Measurements from ENCODE around the gene DPEP1.

DPEP1 gene

DNA sequence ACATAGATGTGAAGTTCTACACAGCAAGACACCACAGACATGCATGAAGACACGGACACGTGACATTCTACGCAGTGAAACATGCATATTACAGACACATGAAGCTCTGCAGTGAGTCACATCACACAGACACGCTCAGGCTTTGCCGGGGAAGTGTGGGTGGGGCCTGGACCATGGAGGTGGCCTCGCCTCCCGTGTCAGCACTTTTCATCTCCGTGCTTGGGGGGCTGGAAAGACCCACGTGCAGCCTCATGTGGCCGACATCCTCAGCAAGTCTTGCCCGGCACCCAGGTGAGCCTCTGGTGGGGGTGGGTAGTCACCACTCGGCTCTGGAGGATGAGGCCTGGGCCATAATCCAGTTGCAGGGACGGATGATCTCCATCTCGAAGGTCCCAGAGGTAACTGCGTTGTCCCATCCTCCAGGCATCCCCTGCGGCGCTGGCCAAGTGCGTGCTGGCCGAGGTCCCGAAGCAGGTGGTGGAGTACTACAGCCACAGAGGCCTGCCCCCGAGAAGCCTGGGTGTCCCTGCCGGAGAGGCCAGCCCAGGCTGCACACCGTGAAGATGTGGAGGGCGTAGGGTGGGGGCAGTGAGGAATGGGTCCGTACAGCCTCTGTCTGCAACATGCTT is 17.3 kb upstream of the DPEP1 start:
- no peak for TF ChIP-seq EZH2phosphoT487 (IDR thresholded peaks at IDR 0.05; ENCODE audit: low read depth)
- no peak for TF ChIP-seq CTCF (IDR thresholded peaks at IDR 0.05; ENCODE audit: low read depth, low read length)
- H2AFZ ChIP-seq (ENCODE audit: low read depth, low read length) = no peak overlapping the region
- peaks cover 3% of the 10 kb centered on the region; the same call in 1 of the 2 replicates for H3K4me1 ChIP-seq (ENCODE audit: low read length)
- no peak overlapping the region for H3K4me3 ChIP-seq (ENCODE audit: low read length)
- H3K36me3 ChIP-seq (replicated peaks; ENCODE audit: low read depth, low read length) = no peaks in the 10 kb centered on the region
- no peak overlapping the region for H3K27ac ChIP-seq (ENCODE audit: low read length)
- no peaks in the 10 kb centered on the region for H4K20me1 ChIP-seq (ENCODE audit: insufficient read depth, low read length)
- no peak overlapping the region for H3K9ac ChIP-seq (ENCODE audit: low read length)
- H3K9me3 ChIP-seq (ENCODE audit: insufficient read depth, low read length) = no peaks in the 10 kb centered on the region
- H3K4me2 ChIP-seq (ENCODE audit: low read length) = no peak overlapping the region
- H3K79me2 ChIP-seq (ENCODE audit: low read length) = no peaks in the 10 kb centered on the region
- no peaks in the 10 kb centered on the region for H3K27me3 ChIP-seq (ENCODE audit: low read depth, low read length)

DNA sequence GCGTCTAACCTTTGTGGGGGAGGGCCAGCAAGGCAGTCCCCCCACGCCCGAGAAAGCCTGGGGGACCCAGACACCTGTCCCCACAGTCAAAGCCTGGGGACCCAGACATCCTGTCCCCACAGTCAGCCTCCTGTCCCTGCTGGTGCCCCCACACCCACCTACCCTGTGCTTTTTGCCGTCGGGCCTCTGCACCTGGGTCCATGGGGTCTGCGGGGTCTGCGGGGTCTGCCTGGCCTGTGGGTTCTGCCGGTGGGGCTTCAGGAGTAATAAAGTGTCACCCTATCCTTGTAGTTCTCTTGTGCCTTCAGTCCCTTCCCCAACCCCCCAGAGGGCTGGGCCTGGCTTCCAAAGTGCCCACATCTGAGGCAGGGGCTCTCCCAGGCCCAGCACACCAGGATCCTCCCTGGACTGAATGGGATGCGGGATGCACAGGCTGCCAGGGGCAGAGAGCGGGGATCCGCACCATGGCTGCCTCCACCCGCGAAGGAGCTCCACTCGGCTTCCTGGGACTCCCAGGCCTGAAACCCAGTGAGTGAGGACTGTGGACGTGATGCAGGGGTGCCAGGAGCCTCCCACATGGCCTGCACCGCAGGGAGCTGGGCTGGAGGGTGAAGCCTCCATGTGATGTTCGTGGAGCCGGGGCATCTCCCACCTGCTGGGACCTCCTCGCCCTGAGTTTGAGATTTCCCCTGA is 16.3 kb upstream of the DPEP1 start:
- Histone ChIP-seq H3K9me3 (ENCODE audit: insufficient read depth, low read length) (no peaks in the 10 kb centered on the region), H3K36me3 (replicated peaks; ENCODE audit: low read depth, low read length) (no peaks in the 10 kb centered on the region), H4K20me1 (ENCODE audit: insufficient read depth, low read length) (no peaks in the 10 kb centered on the region), H2AFZ (ENCODE audit: low read depth, low read length) (no peak overlapping the region), H3K9ac (ENCODE audit: low read length) (no peak overlapping the region), H3K27ac (ENCODE audit: low read length) (no peak overlapping the region), H3K4me1 (ENCODE audit: low read length) (peaks cover 3% of the 10 kb centered on the region; the same call in 1 of the 2 replicates), H3K27me3 (ENCODE audit: low read depth, low read length) (no peaks in the 10 kb centered on the region), H3K4me3 (ENCODE audit: low read length) (no peak overlapping the region), H3K4me2 (ENCODE audit: low read length) (no peak overlapping the region), H3K79me2 (ENCODE audit: low read length) (no peaks in the 10 kb centered on the region)
- no peak for TF ChIP-seq EZH2phosphoT487 (IDR thresholded peaks at IDR 0.05; ENCODE audit: low read depth)
- no peak for TF ChIP-seq CTCF (IDR thresholded peaks at IDR 0.05; ENCODE audit: low read depth, low read length)

DNA sequence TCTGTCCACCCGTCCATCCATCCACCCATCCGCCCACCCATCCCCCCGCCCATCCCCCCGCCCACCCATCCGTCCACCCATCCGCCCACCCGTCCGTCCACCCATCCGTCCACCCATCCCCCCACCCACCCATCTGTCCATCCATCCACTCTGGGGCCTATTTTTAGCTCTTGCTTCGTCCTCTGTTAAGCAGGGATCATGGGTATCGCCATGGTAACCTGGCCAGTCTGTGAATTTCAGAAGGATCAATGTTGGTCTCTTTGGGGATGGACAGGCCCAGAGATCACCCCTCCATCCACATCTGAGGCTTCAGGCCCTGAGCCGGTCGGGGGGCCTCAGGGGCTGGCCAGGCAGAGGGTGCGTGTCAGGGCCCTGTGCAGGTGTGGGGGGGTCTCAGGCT is 15.2 kb upstream of the DPEP1 start:
- Histone ChIP-seq H3K4me3 (ENCODE audit: low read length) (no peak overlapping the region), H3K27me3 (ENCODE audit: low read depth, low read length) (no peaks in the 10 kb centered on the region), H3K27ac (ENCODE audit: low read length) (no peak overlapping the region), H3K9ac (ENCODE audit: low read length) (no peak overlapping the region), H4K20me1 (ENCODE audit: insufficient read depth, low read length) (no peaks in the 10 kb centered on the region), H3K9me3 (ENCODE audit: insufficient read depth, low read length) (no peaks in the 10 kb centered on the region), H3K36me3 (replicated peaks; ENCODE audit: low read depth, low read length) (no peaks in the 10 kb centered on the region), H2AFZ (ENCODE audit: low read depth, low read length) (no peak overlapping the region), H3K79me2 (ENCODE audit: low read length) (no peaks in the 10 kb centered on the region), H3K4me2 (ENCODE audit: low read length) (no peak overlapping the region), H3K4me1 (ENCODE audit: low read length) (peaks cover 3% of the 10 kb centered on the region; the same call in 1 of the 2 replicates)
- TF ChIP-seq CTCF (IDR thresholded peaks at IDR 0.05; ENCODE audit: low read depth, low read length) (no peak), EZH2phosphoT487 (IDR thresholded peaks at IDR 0.05; ENCODE audit: low read depth) (no peak)

- Histone ChIP-seq H3K4me1 (ENCODE audit: low read length) (peaks cover 3% of the 10 kb centered on the region; the same call in 1 of the 2 replicates), H2AFZ (ENCODE audit: low read depth, low read length) (no peak overlapping the region), H3K4me3 (ENCODE audit: low read length) (no peak overlapping the region), H3K27me3 (ENCODE audit: low read depth, low read length) (no peaks in the 10 kb centered on the region), H3K27ac (ENCODE audit: low read length) (no peak overlapping the region), H3K9ac (ENCODE audit: low read length) (no peak overlapping the region), H3K9me3 (ENCODE audit: insufficient read depth, low read length) (no peaks in the 10 kb centered on the region), H3K79me2 (ENCODE audit: low read length) (no peaks in the 10 kb centered on the region), H4K20me1 (ENCODE audit: insufficient read depth, low read length) (no peaks in the 10 kb centered on the region), H3K36me3 (replicated peaks; ENCODE audit: low read depth, low read length) (no peaks in the 10 kb centered on the region), H3K4me2 (ENCODE audit: low read length) (no peak overlapping the region)
- TF ChIP-seq EZH2phosphoT487 (IDR thresholded peaks at IDR 0.05; ENCODE audit: low read depth) = no peak
- peak; percentile 55 for TF ChIP-seq CTCF (IDR thresholded peaks at IDR 0.05; ENCODE audit: low read depth, low read length)
Measured at GRCh38 chr16:89599451-89599858, 14.0 kb upstream of the DPEP1 start.
